GM20000 (cell line): Measurements from ENCODE around the gene CFAP61.

Source experiments
- DNase-seq: peaks from one replicate; pipeline ENCODE4 v3.0.0; 2012; ENCODE audit warnings: low spot score
- CTCF ChIP-seq: IDR thresholded peaks from 2 replicates; pipeline ENCODE4 v1.5.1; 2012; ENCODE audit warnings: mild to moderate bottlenecking, control low read depth; ENCODE audit errors: extremely low read depth, missing control alignments

The CFAP61 gene

DNA sequence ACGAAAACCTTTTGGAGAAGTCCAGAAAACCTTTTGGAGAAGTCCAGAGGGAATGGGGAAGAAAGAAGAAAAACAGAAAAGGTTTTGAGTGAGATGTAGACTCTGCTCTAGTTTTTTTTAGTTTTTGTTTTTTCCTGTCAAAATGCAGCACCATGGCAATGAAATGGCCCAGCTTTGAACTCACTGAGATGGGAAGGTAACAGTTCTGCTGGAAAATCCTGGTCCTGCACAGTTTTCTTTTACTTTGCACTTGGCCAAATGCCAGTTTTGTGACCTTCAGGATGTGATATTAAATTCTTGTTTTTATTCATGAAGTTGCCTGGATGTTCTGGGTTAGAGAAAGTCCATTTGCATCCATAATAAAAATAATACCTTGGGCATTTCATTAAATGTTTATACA lies 145.7 kb downstream of the CFAP61 start:
- TF ChIP-seq CTCF = no peak
- DNase-seq = no peak

- no peak for TF ChIP-seq CTCF
- DNase-seq = no peak
Measured at GRCh38 chr20:20199361-20200160, 147.2 kb downstream of the CFAP61 start.

DNA sequence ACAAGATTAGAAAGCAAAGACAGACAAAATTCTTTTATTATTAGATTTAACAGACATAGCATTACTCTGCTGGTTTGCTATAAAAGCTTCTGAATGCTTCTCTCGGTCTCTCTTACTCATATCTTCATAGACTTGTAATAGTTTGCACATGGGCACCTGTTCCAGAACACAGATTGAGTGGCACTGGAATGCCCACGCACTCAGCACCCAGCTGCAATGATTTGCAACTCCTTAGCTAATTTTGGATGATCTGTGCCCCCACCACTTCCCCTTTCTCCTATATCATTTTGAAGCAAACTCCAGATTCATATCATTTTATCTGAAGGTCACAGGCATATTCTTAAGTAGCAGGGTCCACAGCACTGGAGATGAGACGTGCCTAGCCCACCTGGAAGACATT lies 148.8 kb downstream of the CFAP61 start:
- TF ChIP-seq CTCF = no peak
- no peak for DNase-seq

- TF ChIP-seq CTCF = no peak
- DNase-seq = no peak
Measured at GRCh38 chr20:20201639-20202038, 149.3 kb downstream of the CFAP61 start.

DNA sequence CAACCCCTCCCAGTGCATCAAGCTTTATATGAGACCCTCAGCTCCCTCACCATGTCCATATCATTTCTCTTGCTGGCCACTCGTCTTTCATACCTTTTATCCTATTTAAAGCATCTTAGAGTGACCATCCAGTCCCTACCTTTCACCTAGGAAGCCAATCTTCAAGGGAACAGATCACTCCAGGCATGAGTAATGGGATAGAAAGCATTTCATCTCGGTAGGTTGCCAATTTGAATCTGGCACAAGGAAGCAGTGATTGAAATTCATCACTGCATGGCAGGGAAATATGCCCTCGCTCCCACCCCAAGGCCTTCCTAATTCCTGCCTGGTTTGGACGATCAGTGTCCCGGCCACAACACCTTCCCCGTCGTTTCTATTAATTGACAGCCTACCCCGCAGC lies 150.4 kb downstream of the CFAP61 start:
- DNase-seq = no peak
- no peak for TF ChIP-seq CTCF

- DNase-seq = no peak
- no peak for TF ChIP-seq CTCF
Measured at GRCh38 chr20:20203784-20204183, 151.5 kb downstream of the CFAP61 start.

DNA sequence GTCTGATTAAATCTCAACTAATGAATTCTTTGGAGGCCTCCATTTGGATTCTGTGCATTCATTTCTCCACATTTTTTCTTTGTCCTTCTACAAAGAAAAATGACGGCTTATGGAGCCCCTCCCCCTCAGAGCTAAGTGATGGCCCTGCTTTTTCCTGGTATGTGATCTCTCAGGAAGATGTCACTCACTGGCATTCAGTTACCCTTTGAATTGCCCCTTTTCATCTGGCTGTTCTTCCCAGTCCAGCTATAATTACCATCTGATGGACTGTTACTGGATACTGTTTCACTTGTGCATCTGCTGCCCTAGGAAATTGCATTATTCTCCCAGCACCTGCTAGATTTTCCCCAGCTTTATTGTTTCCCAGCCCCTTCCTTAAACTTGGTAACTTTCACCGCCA lies 151.9 kb downstream of the CFAP61 start:
- TF ChIP-seq CTCF = no peak
- DNase-seq = no peak
